A549 treated with CORT108297 at 1 μM for 4 hours (cell line): Measurements from ENCODE around the gene UGP2. TPM values are rescaled to one million over a fixed set of nuclear protein-coding genes. Genes with fewer than 3 reads are reported as not detected.

Experiments used
- total RNA-seq: library from RNA; stranded (reverse); fragments of 200-300 nt; extraction: Qiagen RNA extraction; gene quantifications from 5 replicates; pipeline ENCODE4 v1.2.3, GENCODE V29; 2022

The UGP2 gene
- total RNA-seq: 79.4 to 121 TPM (median 87.8 TPM) in 5 replicates

GRCh38 chr2:63841254-63842022 is at the start of gene UGP2:
TSS of gene UGP2 (plus strand) at chr2:63841896. CDS start at chr2:63842186, 290 bp downstream.

Other genes with a start within 250 kb of the UGP2 start
- gene VPS54, start 177.5 kb downstream of the UGP2 start, total RNA-seq: 13.9 to 17.8 TPM (median 15.0 TPM) in 5 replicates